Gastrocnemius medialis (tissue), 4 donors: Measurements from ENCODE around the gene ROBO3. TPM values are rescaled to one million over a fixed set of nuclear protein-coding genes. Genes with fewer than 3 reads are reported as not detected.

Experiments used
- ATAC-seq, 2 donors: fragments of 150-250 bp; one replicate each; pipeline ENCODE4 v1.9.1; 2016
- DNase-seq, 2 donors: peaks; one replicate each; pipeline ENCODE4 v3.0.0-alpha.2; 2019
- H3K27ac ChIP-seq, 4 donors: fragments of 200-600 bp; sonication (generic); 1 replicate in 1 of 4; 2 replicates in 3 of 4; pipeline ENCODE4 v1.5.1; 2016 to 2018; ENCODE audit warnings: mild to moderate bottlenecking in 2 of 4, moderate library complexity in 1 of 4
- H3K27me3 ChIP-seq, 3 donors: fragments of 200-600 bp; sonication (generic) in 2 of 3; 1 replicate in 1 of 3; 2 replicates in 2 of 3; pipeline versions ENCODE4 v1.5.1 to v1.6.0; 2016 to 2019; ENCODE audit warnings: mild to moderate bottlenecking in 1 of 3, moderate library complexity in 1 of 3
- H3K36me3 ChIP-seq, 2 donors: fragments of 200-600 bp; sonication (generic) in 1 of 2; one replicate each; pipeline ENCODE4 v1.5.1; 2017 to 2018
- H3K4me1 ChIP-seq, 2 donors: fragments of 200-600 bp; sonication (generic) in 1 of 2; one replicate each; pipeline ENCODE4 v1.5.1; 2016 to 2017; ENCODE audit warnings: mild to moderate bottlenecking in 2 of 2
- H3K4me3 ChIP-seq, 4 donors: fragments of 200-600 bp; sonication (generic) in 3 of 4; 1 replicate in 1 of 4; 2 replicates in 3 of 4; pipeline ENCODE4 v1.5.1; 2016 to 2019; ENCODE audit warnings: mild to moderate bottlenecking in 2 of 4
- H3K9me3 ChIP-seq, 3 donors: fragments of 200-600 bp; sonication (generic) in 2 of 3; 1 replicate in 1 of 3; 2 replicates in 2 of 3; pipeline ENCODE4 v1.5.1; 2016 to 2019
- CTCF ChIP-seq, 5 experiments: fragments of 450-650 bp in 3 of 5; fragments of 200-600 bp in 2 of 5; sonication (generic) in 2 of 5; IDR thresholded peaks in 4 of 5; conservative IDR thresholded peaks in 1 of 5; 1 replicate in 4 of 5; 2 replicates in 1 of 5; pipeline ENCODE4 v1.5.1; 2016 to 2019; ENCODE audit warnings: antibody characterized with exemption in 5 of 5, mild to moderate bottlenecking in 3 of 5, moderate library complexity in 3 of 5
- POLR2A ChIP-seq, 2 donors: fragments of 450-650 bp; IDR thresholded peaks; one replicate each; pipeline ENCODE4 v1.6.1; 2017; ENCODE audit warnings: antibody characterized with exemption in 2 of 2, mild to moderate bottlenecking in 2 of 2, moderate library complexity in 2 of 2
- in situ Hi-C, 4 donors: fragments of 200-750 bp; cut with MboI; loops; one replicate each; pipeline versions ENCODE4 v1.15.0 to v1.8.0; 2017; ENCODE audit warnings: low sequenced_read_pairs in 4 of 4
- intact Hi-C: fragments of 100-400 bp; cut with DNase I; formaldehyde crosslinking; loops from one replicate; pipeline ENCODE4 v1.15.1; 2023; ENCODE audit warnings: low total_unique reads
- total RNA-seq, 4 donors: library from RNA; depleted of rRNA; stranded (reverse); fragments of >200 nt; gene quantifications; one replicate each; pipeline versions ENCODE4 v1.1.0 to v1.2.3, GENCODE V29; 2016

Gene ROBO3
- total RNA-seq, 4 donors from 2014 or later, result 0.35 to 3.7 (median 1.3) TPM

DNA sequence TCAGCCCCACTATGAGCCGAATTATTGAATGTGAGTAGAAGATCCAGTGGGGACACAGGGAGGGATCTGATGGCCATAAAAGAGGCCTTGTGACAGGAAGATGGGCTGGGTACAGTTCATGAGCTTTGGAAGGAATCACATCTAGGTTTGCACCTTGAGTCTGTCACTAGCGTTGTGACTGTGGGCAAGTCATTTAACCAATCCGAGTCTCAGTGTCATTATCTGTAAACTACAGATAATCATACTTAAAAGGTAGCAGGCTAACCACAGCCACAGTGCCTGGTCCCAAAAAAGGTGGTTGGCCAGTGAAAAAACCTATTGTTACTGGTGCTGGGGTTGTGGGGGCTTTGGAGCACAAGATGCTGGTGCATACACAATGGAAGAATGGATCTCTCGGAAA, 57.6 kb downstream of the ROBO3 start:
- intact Hi-C loops, result no loop called here
- Histone ChIP-seq H3K36me3 (no peaks in the 10 kb centered on the region), H3K27me3 (peaks cover 0 to 11% (median 9%) of the 10 kb centered on the region in 3 donors), H3K27ac (no peak overlapping the region), H3K4me1 (no peaks in the 10 kb centered on the region), H3K4me3 (no peak overlapping the region), H3K9me3 (no peaks in the 10 kb centered on the region)
- ATAC-seq (no peak), DNase-seq (no peak)
- TF ChIP-seq CTCF (IDR thresholded peaks at IDR 0.05 in 4 of 5, conservative IDR thresholded peaks at IDR 0.05 in 1 of 5) (no peak), POLR2A (IDR thresholded peaks at IDR 0.05) (no peak)
- in situ Hi-C loops, result no loop called here

DNA sequence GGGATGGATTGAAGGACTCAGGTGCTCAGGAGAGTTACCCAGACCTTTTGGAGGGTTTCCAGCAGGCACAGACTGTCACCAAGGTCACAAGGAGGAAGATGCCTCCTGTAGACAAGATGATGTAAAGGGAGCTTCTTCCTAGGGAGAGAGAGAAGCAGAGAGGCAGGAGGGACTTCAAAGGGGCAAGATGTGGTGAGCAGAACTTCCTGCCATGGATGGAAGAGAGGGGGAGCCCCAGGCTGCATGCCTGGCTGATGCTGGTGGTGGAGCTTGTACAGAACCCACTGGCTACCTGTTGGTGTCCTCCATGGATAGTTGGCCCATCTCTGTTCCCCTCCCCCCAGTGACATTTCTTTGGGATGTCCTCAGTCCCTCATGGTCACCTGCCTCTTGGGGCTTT, 58.1 kb downstream of the ROBO3 start:
- ATAC-seq, result no peak
- no peaks in the 10 kb centered on the region for H3K4me1 ChIP-seq
- H3K4me3 ChIP-seq, result no peak overlapping the region
- no peak overlapping the region for H3K27ac ChIP-seq
- H3K27me3 ChIP-seq, result peaks cover 0 to 11% (median 9%) of the 10 kb centered on the region in 3 donors
- in situ Hi-C loops (no loop called here), intact Hi-C loops (no loop called here)
- no peak for TF ChIP-seq CTCF (IDR thresholded peaks at IDR 0.05 in 4 of 5, conservative IDR thresholded peaks at IDR 0.05 in 1 of 5)
- no peak for TF ChIP-seq POLR2A (IDR thresholded peaks at IDR 0.05)
- DNase-seq, result no peak
- no peaks in the 10 kb centered on the region for H3K9me3 ChIP-seq
- no peaks in the 10 kb centered on the region for H3K36me3 ChIP-seq

DNA sequence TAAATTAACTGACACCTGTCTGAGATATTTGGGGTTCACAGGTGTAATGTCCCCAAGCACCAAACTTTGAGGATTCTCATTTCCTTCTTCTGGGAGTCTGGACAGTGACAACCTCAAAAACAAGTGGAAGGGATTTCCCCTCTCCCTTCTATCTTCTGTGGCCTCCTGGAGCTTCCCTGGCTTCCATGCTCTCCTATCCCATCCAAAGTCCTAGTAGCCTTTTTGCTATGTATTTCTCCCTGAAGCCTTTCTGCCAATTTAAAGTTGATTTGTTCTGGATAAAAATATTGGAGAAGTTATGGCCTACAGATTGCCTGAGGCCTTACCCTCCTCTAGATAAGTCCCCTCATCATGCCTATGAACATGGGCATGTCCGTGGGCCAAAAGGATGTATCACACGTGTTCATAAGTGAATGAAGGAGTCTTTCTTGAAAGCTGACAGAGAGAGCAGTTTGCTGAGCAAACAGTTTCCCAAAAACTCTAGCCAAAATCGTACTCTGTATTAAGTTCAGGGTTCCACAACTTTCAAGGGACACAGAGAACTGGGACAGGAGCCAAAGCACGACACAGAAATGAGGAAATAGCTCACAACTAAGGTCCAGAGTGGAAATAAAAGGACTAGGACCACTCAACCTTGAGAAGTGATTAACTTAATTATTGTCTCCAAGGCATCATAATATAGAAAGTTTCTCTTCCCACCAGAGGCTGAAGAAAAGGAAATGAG, 63.9 kb downstream of the ROBO3 start:
- TF ChIP-seq CTCF (IDR thresholded peaks at IDR 0.05 in 4 of 5, conservative IDR thresholded peaks at IDR 0.05 in 1 of 5) (no peak), POLR2A (IDR thresholded peaks at IDR 0.05) (no peak)
- in situ Hi-C loops (no loop called here), intact Hi-C loops (no loop called here)
- Histone ChIP-seq H3K36me3 (no peaks in the 10 kb centered on the region), H3K4me1 (no peaks in the 10 kb centered on the region), H3K27me3 (no peaks in the 10 kb centered on the region), H3K27ac (no peak overlapping the region), H3K9me3 (no peaks in the 10 kb centered on the region), H3K4me3 (no peak overlapping the region)
- DNase-seq (no peak), ATAC-seq (no peak)

DNA sequence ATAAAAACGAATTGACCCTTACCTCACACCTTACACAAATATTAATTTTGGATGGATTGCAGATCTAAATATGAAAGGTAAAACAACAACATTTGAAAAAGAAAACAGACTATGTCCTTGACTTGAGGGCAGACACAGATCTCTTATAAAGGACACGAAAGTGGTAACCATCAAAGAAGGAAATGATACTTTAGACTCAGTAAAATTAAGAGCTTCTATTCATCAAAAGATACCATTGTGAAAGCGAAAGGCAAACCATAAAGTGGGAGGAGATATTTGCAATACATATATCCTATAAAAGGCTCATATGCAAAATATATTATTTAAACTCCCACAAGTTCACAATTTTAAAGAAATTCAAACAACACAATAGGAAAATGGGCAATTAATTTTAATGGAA, 65.6 kb downstream of the ROBO3 start:
- TF ChIP-seq CTCF (IDR thresholded peaks at IDR 0.05 in 4 of 5, conservative IDR thresholded peaks at IDR 0.05 in 1 of 5), result no peak
- no peak for TF ChIP-seq POLR2A (IDR thresholded peaks at IDR 0.05)
- no peaks in the 10 kb centered on the region for H3K4me1 ChIP-seq
- DNase-seq (no peak), ATAC-seq (no peak)
- no peaks in the 10 kb centered on the region for H3K27me3 ChIP-seq
- in situ Hi-C loops (no loop called here), intact Hi-C loops (no loop called here)
- H3K9me3 ChIP-seq, result no peaks in the 10 kb centered on the region
- no peaks in the 10 kb centered on the region for H3K36me3 ChIP-seq
- no peak overlapping the region for H3K4me3 ChIP-seq
- H3K27ac ChIP-seq, result no peak overlapping the region

Other genes with a start within 250 kb of the ROBO3 start
- 10 to 100 TPM; 20.8 to 42.3 (median 25.6) TPM for gene TBRG1, start 242.6 kb upstream of the ROBO3 start, total RNA-seq
- gene SIAE, start 191.7 kb upstream of the ROBO3 start, total RNA-seq, result 10 to 100 TPM in 2 of 4 donors, 1 to 10 TPM in 2; 8.2 to 12.7 (median 10.1) TPM
- 1 to 10 TPM in 1 of 4 donors, under 1 TPM in 2, not detected in 1; 0.38 to 2.0 (median 0.44) TPM for gene SPA17, start 191.5 kb upstream of the ROBO3 start, total RNA-seq
- under 1 TPM in 2 of 4 donors, not detected in 2; 0.51 to 0.52 TPM for gene NRGN, start 125.5 kb upstream of the ROBO3 start, total RNA-seq
- gene VSIG2, start 113.2 kb upstream of the ROBO3 start, total RNA-seq, result under 1 TPM in 2 of 4 donors, not detected in 2; 0.29 to 0.46 TPM
- gene ESAM, start 103.1 kb upstream of the ROBO3 start, total RNA-seq, result 10 to 100 TPM; 20.0 to 30.1 (median 27.5) TPM
- 1 to 10 TPM; 3.3 to 5.1 (median 3.8) TPM for gene MSANTD2, start 65.0 kb upstream of the ROBO3 start, total RNA-seq
- 10 to 100 TPM in 3 of 4 donors, 1 to 10 TPM in 1; 7.6 to 18.7 (median 14.7) TPM for gene ROBO4, start 32.4 kb downstream of the ROBO3 start, total RNA-seq
- gene HEPN1, start 53.8 kb downstream of the ROBO3 start, total RNA-seq, result not detected
- under 1 TPM in 2 of 4 donors, not detected in 2; 0.40 to 0.70 TPM for gene HEPACAM, start 70.6 kb downstream of the ROBO3 start, total RNA-seq
- under 1 TPM in 2 of 4 donors, not detected in 2; 0.10 to 0.16 TPM for gene CCDC15, start 88.8 kb downstream of the ROBO3 start, total RNA-seq
- gene SLC37A2, start 197.9 kb downstream of the ROBO3 start, total RNA-seq, result 1 to 10 TPM in 3 of 4 donors, under 1 TPM in 1; 0.75 to 2.1 (median 1.5) TPM
- gene TMEM218, start 246.2 kb downstream of the ROBO3 start, total RNA-seq, result 10 to 100 TPM in 1 of 4 donors, 1 to 10 TPM in 3; 6.3 to 11.2 (median 9.4) TPM